DMS53 (cell line): Measurements from ENCODE around the gene RREB1.

Experiments used
- DNase-seq: peaks from one replicate; lab custom pipeline; 2025; lab: John Stamatoyannopoulos, UW

Gene RREB1

DNA sequence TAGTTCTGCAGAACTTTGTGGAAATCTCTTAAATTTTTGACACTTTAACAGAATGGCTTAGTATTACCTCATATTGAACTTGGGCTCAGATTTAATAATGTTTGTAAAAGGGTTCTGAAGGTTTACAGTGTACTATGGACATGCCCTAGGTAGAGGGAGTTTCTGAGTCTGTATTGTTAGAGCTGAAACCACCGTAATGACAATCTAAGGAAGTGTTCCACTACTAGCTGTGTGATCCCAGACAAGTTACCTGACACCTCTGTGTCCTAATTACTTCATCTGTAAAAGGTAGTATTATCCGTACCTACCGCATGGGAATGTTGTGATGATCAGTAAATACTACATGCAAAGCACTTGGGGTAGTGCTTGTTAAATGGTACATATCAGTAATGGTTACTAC lies 86.9 kb downstream of the RREB1 start:
- DNase-seq: no peak

DNA sequence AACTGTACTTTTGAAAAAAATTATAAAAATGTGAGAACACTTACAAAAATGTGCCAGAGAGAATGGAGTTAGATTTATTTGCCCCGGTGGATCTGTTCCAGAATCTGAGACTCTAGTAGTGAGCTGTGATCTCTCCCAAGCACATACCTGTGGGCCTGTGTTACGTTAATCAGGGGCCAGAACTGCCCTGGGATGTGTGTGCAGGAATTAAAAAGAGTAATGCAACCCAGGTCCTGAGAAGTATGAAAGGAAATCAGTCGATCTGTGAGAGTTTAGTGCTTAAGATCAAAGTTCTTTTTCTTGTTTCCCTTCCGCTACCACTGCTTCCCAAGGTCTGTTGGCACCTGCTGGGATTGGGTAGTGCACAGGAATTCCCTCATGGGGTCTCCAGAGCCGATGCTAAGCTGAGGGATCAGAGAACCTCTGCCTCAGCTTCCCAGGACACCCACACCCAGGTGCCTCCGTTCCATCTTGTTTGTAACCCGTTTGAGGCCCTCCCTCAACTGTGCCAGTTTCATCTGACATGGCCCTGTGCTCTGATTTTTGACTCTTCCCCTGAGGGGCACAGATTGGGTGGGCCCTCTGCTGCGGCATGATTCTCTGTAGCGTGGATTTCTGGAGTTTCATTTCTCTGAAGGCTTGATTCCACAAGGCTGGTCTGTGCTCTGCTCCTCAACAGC lies 87.7 kb downstream of the RREB1 start:
- DNase-seq: no peak

DNA sequence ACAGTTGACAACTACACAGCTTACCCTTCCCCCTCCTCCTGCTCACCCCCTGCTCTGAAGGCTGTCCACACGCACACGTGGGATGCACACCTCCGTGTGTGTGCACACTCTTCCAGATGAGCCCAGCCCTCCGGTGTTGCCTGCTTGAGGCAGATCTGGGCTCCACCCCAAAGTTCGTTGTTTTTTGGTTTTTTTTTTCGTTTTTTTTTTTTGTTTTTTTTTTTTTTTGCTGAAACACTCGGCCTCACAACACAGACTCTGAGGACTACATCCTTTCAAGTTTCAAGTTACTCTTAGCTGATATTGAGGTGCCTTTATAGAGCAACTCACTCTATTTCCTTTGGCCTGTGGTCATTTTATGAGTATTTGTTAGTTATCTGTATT lies 88.2 kb downstream of the RREB1 start:
- no peak for DNase-seq

DNA sequence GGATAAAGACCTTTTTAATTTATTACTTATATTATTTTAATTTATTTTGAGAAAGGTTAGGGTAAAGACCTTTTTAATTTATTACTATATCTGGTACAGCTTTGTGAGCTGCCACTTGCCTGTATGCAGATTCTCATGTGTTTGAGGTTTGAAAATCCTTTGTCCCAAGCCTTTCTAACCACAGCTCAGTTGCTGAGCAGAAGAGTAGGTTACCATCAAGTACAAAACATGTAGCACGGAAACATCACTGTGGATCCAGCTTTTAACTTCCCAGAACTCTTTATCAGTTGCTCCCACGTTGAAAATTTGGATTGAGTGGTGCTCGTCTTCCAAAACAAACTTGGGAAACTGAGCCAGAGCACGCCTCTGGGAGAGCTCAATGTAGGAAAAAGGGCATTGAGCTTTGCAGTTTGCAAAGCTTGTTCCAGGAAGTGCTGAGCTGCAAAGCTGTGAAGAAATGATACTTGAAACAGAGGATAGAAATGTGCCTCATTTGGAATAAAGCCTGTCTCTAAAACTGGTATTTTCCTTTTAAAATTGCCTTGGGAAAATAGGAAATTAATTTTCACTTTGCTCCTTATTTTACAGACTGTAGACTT lies 89.0 kb downstream of the RREB1 start:
- DNase-seq: no peak

DNA sequence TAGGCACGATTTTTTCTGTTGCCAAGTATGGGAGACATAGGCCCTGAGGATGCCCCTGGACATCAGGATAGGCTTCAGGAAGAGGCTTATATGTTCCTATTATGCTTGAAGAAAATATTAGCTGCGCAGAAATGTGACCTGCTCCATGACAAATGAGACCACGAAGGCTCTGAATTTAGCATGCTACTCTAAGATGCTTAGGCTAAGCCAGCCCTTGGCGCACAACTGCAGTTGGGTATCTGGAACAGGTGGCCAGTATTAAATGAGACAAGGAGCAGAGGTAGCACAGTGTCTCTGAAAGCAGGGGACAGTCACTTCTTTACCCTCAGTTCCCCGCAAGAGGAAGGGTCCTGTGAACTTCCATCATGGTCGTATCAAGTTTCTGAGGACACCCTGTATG lies 90.0 kb downstream of the RREB1 start:
- DNase-seq: no peak

DNA sequence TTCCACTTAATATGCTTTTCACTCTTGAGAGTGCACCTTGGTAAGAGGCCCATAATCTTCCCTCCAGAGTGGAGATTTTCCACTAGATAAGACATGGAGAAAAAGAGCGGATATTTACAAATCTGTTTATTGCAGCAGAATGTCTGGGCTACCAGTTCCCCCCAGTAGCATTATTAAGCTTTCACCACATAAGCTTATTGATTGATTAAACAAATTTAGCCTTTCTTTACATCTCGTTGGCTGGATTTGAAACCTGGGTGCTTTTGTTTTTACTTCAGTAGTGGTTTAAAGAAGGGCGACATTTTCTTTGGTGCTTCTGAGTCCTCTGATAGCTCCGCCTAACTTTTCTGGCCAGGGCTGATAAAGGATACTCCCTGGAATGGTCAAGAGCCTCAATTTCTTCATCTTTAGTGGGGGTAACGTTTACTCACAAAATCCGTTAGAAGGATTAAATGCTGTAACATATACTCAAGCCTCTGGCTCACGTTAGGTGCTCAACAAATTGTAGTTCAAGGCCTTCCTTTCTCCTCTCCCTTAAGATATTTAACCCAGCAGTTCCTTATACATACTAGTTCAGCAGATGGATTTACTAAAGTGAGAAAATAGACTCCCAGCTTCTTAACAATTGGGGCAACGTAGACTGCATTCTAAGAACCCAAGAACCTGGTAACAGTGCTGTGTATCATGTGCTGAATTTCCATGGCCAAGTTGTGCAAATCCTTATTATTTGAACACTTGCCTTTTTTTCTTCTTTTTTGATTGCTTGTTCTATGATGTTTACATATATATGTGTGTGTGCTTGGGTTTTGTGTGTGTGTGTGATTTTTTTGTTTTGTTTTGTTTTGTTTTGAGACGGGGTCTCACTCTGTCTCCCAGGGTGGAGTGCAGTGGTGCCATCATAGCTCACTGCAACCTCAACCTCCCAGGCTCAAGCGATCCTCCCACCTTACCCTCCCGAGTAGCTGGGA lies 91.4 kb downstream of the RREB1 start:
- no peak for DNase-seq

DNA sequence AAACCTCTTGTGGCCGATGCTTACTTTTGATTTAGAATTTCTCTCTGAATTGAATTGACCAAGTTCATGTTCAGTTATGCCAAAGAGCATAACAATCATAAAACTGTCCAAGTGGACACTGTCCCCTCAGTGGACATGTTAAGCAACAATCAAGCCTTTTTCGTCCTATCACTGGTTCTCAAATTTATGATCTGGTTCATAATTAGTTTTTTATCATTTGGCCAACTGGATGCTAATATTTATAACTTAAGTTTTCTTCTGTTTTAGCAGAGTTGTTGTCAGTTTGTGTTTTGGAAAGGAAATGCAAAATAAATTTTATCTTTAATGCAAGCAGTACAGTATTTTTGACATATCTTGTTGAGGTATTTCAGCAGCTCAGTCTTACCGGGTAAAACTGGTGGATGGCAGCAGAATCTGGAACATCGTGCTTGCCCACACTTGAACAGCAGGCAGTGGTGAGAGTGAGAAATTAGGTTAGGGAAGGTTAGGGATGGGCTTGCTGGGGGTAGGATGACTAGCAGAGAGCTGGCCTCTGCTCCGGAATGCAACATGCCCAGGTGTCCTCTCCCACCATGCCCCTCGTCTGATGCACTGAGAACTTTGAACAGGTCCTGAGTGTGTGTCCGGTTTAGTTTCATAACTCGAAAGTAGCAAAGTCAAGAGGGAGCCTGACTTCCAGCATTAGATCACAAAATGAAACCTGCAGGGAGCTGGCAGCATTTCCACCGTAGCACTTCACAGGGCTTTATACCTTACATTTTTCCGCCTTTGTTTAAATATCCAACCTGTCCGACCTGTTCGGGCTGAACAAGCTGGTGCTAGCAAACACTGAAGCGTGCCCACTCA lies 93.1 kb downstream of the RREB1 start:
- peak; percentile 97 for DNase-seq

DNA sequence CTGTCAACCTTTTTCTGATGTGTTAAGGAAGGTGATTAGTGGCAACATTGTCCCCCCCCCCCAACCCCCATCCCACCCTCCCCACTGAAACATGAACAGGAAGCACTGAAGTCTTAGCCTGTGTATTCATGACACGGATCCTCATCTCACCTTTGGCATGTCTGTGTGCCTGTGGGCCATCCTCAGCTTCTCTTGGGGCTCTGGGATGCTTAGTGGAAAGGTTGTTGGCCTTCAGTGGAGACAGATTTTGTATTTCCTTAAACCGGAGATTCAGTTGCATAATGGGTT lies 93.6 kb downstream of the RREB1 start:
- DNase-seq: no peak

DNA sequence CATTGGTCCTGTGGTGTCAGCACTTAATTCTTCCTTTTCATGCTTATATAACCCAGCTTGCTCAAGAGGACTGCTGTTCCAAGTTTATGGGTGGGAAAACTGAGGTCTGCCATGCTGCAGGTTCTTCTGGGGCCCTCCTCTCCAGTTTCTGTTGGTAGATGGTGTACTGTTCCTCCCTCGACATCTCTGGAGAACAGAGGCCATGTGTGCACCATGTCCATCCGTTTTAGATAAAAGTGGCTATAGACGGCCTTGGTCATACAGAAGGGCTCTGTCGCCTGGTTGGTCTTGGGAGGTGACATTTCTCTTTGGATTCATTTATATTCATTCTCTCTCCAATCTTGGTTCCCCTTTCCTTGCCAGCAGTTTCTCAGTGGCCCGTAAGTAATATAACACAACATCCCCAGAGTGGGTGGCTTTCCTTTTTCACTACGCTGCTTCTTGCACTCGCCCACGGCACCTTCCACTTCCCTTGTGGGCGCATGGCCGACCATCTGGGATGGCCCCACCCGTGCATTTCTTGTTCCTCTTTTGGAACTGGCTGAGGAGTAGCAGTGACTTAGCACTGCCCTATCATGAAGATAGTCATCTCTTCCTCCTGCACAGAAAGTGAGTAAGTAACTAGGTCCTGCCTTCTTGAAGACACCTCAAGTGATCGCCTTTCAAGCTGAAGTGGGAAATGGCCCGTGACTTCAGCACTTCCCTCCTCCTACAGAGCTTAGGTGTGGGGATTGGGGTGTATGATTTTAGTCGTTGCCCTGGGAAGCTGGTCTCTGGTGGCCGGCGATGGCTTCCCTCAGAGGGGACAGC lies 94.2 kb downstream of the RREB1 start:
- no peak for DNase-seq

DNA sequence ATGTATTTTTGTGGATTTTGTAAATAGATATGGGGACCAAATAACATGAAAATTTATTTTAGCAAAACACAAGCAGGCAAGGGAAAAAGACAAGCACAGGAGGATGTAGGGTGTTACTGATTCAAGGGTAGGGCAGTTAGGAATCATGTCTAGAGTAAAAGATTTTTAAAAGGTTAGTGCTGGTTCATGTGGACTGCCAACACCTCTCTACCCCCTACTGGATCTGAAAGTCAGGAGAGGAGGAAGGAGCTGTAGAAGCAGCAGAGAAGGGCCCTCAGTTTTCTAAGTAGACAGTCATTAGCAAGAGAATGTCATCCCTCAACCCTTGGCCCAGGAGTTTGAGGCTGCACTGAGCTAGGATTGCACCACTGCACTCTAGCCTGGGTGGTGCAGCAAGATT lies 95.2 kb downstream of the RREB1 start:
- peak; percentile 11 for DNase-seq

DNA sequence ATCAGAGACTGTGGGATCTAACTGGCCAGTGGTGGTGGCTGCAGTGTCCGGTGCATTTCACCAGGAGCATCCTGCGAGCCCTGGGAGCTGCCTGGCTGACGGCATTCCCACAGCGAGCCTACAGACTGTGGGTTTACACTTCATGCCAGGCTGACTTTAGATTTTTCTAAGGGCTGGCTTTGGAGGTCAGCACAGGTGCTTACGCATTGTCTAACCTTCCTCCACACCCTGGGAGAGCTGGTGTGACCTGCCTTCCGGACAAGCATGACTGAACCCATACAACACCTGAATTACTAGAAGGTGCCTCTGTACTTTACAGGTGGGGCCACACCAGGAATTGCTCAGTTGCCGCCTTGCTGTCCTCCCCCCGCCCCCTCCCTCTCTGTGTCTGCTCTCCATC lies 96.2 kb downstream of the RREB1 start:
- DNase-seq: peak; percentile 97

DNA sequence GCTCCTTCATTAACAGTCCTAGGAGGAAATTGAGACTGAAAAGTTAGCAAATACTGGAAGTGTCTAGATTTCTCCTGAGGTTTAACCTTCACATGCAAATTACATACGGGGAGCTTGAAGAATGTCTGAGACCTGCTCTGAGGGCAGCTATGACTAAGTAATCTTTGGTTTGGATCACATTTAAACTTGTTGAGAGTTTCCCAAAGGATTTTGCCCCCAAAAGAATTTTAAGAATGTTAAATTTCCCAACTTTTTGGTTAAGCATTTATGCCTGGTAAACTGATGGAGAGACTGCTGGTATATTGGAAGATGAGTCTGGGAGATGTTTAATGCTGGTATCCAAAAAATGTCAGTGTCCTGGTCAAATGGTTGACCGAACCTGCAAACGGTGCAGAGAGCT lies 97.0 kb downstream of the RREB1 start:
- DNase-seq: no peak

DNA sequence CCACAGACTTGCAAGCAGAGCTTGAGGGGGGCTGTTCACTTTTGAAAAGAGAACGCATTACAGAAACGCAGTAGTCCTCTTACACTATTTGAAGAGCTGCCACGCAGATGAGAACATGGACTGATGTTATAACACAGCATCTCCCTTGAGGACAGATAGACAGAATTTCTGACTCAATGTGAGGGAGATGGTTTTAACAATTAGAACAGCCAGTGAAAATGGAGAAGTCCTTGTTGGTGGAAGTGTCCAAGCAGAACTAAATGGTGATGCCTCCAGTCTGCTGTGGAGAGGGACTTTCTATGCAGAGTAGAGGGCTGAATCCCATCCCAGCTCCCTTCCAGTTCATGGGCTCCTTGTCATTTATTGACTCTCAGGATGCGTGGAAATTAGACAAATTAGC lies 100.0 kb downstream of the RREB1 start:
- DNase-seq: no peak

DNA sequence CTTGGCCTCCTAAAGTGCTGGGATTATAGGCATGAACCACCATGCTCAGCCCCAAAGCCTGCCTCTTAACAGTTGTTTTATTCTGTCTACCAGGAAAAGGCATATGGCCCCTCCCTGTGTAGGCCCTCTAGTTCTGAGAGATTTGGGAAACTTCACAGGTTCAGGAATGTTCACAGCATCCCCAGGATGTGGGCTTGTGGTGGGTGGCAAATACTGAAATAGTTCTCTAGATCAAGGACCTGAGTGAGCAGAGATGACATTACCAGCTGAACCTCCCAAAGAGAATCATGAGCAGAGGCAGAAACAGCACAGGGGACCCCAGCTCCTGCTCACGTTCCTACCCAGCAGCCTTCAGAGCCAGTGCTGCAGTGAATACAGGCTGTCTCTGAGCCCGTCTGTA lies 105.7 kb downstream of the RREB1 start:
- DNase-seq: no peak

DNA sequence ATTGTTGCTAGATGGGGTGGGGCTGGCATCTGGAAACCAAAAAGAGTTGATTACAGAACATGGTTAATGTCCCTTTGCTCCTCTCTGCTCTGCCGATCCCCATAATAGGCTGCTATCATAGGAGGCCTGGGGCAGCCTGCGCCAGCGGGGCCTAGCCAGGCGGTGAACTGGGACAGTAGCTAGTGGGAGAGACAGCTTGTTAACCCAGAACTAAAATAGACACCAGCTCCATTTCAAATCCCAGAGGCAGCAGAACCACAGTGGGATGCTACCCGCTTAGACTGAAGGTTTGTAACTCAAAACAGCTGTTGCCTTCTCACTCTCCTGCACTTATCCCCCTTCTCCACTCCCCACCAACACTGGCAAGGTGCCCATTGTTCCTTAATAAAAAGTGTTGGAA lies 106.7 kb downstream of the RREB1 start:
- DNase-seq: no peak

DNA sequence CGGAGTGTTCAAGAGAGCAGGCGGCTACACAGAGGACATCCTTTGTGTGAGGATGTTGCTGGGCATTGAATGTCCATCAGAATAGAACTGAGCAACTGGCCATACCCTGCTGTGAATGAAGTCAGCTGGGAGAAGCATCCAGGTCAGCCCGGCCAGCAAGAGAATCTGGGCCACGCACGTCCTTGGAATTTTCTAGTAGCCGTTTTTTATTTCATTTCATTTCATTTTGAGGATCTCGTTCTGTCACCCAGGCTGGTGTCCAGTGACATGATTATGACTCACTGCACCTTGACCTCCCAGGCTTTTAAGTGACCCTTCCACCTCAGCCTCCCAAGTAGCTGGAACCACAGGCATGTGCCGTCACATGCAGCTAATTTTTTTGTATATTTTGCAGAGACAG lies 107.4 kb downstream of the RREB1 start:
- no peak for DNase-seq

DNA sequence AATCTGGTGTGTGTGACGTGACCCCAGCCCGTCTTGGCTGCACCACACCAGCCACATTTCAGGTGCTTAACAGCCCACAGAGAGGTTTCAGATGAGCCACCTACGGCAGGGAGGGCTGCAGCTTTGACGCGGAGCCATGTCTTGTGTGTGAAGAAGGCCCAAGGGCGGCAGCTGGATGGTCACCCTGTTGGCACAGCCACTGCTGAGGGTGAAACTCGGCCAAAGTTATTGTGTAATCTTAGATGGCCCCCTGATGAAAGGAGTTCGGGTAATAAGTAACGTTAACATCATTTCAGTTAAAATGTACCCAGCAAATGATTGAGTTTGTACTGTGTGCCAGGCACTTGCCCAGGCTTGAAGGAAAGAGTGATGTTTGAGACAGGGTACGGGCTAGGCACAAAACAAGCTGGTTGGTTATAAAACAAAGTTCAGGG lies 108.1 kb downstream of the RREB1 start:
- DNase-seq: no peak

DNA sequence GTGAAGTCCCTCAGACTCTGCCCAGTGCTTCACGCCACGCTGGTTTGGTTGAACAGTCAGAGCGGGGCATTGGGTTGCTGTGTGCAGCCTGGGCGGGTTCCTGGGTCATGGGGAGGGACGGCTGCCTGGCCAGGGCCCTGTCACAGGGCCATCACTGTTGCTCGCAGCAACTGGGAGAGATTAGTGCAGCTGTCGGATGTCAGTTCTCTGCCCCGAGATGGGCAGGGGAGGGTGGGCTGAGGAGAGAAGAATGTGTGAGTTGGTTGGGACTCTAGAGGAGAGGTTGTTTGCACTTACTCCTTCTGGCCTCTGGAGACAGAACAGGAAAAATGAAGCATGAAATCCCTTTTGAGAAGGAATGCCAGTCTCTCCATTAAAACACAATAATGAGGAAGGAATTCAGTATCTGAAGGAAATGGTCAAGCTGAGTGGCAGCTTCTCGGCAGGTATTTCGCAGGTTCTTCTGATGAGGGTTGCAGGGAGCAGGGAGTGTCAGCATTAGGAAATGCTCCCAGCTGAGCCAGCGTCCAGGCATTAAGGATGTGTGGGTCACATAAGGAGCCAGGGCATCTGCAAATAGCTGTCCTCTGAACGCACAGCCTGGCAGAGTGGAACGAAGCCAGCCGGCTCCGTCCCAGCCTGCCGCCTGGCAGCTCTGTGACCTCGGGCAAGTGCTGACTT lies 109.3 kb downstream of the RREB1 start:
- DNase-seq: no peak

DNA sequence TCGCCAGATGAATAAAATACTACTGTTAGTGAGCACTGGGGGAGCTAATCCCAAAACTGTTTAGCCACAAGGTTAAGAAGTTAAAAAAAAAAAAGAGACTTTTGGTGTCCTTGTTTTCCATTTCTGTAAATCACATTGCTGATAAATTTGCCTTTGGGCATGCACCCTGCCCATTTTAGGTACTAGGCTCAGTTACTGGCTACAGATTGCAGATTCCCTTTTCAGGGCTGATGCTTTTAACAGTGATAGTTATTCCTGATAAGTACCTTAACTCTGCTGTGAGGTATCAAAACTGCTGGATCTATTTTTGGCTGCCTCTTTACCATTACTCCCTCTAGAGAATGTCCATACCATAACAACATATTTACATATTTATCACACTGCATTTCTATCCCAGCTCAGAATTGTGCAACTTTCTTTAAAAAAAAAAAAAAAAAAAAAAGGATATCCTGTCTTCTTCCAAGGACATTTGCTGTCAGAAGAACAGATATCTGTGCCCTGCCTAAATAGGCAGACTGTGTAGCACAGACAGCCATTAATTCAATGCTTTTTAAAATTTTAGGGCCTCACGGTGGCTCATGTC lies 110.7 kb downstream of the RREB1 start:
- no peak for DNase-seq

DNA sequence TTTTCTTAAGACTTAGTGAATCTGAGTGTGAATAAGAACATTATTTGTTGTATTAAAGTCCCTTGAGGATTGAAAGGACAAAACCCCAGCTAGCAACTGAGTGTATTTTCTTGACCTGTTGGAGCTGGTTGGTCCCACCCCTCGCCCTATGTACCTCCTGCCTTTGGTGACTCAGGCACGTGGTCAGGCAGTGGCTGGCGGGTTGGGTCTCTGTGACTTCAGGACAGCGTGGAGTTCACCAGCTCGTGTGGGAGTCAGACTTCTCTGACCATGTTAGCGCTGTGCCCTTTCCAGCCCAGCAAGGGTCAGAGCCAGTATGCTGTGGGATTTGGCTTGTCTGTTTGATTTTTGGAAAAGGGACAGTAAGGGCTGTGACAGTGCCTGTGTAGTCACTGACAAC lies 111.5 kb downstream of the RREB1 start:
- DNase-seq: no peak

DNA sequence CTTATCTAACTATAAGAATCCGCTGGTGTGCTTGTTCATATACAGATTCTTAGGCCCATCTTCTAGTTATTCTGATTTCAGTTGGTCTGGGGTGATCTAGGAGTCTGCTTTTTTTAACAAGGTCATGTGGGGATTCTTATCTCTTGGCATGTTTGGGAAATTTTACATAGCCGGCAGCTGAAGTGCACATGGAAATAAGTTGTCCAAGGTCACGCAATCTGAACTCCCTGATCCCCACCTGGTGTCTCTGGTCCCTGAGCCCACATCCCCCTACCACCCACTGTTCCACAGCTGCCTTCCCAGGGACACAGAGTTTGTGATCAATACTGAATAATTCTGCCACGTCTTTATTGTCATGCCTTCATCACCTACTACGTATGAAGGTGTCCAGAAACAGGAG lies 114.4 kb downstream of the RREB1 start:
- no peak for DNase-seq
